Stomach (tissue), 4 donors: Measurements from ENCODE around the gene KAT7.

ENCODE experiments used
- CTCF ChIP-seq, 7 experiments: fragments of 450-650 bp in 4 of 7; fragments of 200-600 bp in 3 of 7; sonication (generic) in 3 of 7; IDR thresholded peaks; one replicate each; pipeline ENCODE4 v1.5.1; 2016 to 2019; ENCODE audit warnings: antibody characterized with exemption in 7 of 7, control low read depth in 2 of 7, mild to moderate bottlenecking in 1 of 7
- EP300 ChIP-seq: sonication (generic); formaldehyde crosslinking; IDR thresholded peaks from one replicate; pipeline ENCODE4 v1.6.1; 2017; ENCODE audit warnings: antibody characterized with exemption
- POLR2A ChIP-seq, 4 donors: fragments of 450-650 bp; IDR thresholded peaks; one replicate each; pipeline ENCODE4 v1.6.1; 2016; ENCODE audit warnings: antibody characterized with exemption in 4 of 4, control low read depth in 2 of 4, mild to moderate bottlenecking in 1 of 4, moderate library complexity in 1 of 4
- POLR2AphosphoS5 ChIP-seq, 3 donors: sonication (generic); formaldehyde crosslinking; IDR thresholded peaks; one replicate each; pipeline ENCODE4 v1.6.1; 2016; ENCODE audit warnings: antibody characterized with exemption in 3 of 3

GRCh38 chr17:49784636-49785035 lies 3.8 kb upstream of the KAT7 start:
- TF ChIP-seq POLR2A (IDR thresholded peaks at IDR 0.05) (no peak), CTCF (IDR thresholded peaks at IDR 0.05) (no peak), POLR2AphosphoS5 (IDR thresholded peaks at IDR 0.05) (no peak), EP300 (no peak)
